ENCODE results near the gene TC2N. TPM values are rescaled to one million over a fixed set of nuclear protein-coding genes. Genes with fewer than 3 reads are reported as not detected.

Gene TC2N
- polyA plus RNA-seq, 1 donor from 2014 or later: 2.1 TPM

DNA sequence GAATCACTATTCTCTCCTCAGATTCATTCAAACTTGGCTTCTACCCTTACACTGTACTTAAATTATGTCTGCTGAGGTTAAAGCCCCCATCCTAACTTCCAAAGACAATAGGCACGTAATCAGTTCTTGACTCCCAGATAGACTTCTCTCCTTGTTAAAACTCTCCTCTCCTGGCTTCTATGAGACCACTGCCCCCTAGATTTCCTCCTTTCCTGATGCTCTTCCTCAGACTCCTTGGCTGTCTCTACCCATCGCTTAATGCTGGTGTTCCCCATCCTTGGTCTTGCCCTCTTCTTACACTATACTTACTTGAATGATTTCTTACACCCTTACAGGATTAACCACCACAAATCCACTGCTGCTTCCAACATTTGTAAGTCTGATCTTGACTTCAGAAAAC, 32.8 kb downstream of the TC2N start:
- Histone ChIP-seq H3K9ac (ENCODE audit: low read length) (no peak overlapping the region), H3K4me3 (ENCODE audit: low read length) (no peak overlapping the region), H2AFZ (ENCODE audit: low read depth, low read length) (no peak overlapping the region), H4K20me1 (ENCODE audit: insufficient read depth) (no peaks in the 10 kb centered on the region), H3K9me2 (ENCODE audit: insufficient read depth, low read length) (no peaks in the 10 kb centered on the region), H3K79me2 (replicated peaks; ENCODE audit: insufficient read depth, low read length) (no peaks in the 10 kb centered on the region), H3K27ac (ENCODE audit: low read length) (no peak overlapping the region), H3K27me3 (ENCODE audit: insufficient read depth, low read depth, low read length) (peaks cover 43% of the 10 kb centered on the region), H3F3A (ENCODE audit: insufficient read depth, low read length, poor library complexity, severe bottlenecking) (no peaks in the 10 kb centered on the region), H3K4me2 (ENCODE audit: low read length) (no peak overlapping the region), H3K36me3 (ENCODE audit: insufficient read depth, low read length) (no peaks in the 10 kb centered on the region), H3K9me3 (ENCODE audit: low read length) (no peaks in the 10 kb centered on the region)
- TF ChIP-seq POLR2AphosphoS5 (IDR thresholded peaks at IDR 0.05): no peak
- TF ChIP-seq, protein P1, sequence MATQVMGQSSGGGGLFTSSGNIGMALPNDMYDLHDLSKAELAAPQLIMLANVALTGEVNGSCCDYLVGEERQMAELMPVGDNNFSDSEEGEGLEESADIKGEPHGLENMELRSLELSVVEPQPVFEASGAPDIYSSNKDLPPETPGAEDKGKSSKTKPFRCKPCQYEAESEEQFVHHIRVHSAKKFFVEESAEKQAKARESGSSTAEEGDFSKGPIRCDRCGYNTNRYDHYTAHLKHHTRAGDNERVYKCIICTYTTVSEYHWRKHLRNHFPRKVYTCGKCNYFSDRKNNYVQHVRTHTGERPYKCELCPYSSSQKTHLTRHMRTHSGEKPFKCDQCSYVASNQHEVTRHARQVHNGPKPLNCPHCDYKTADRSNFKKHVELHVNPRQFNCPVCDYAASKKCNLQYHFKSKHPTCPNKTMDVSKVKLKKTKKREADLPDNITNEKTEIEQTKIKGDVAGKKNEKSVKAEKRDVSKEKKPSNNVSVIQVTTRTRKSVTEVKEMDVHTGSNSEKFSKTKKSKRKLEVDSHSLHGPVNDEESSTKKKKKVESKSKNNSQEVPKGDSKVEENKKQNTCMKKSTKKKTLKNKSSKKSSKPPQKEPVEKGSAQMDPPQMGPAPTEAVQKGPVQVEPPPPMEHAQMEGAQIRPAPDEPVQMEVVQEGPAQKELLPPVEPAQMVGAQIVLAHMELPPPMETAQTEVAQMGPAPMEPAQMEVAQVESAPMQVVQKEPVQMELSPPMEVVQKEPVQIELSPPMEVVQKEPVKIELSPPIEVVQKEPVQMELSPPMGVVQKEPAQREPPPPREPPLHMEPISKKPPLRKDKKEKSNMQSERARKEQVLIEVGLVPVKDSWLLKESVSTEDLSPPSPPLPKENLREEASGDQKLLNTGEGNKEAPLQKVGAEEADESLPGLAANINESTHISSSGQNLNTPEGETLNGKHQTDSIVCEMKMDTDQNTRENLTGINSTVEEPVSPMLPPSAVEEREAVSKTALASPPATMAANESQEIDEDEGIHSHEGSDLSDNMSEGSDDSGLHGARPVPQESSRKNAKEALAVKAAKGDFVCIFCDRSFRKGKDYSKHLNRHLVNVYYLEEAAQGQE (IDR thresholded peaks at IDR 0.05; ENCODE audit: borderline replicate concordance): no peak
- TF ChIP-seq RAD21 (conservative IDR thresholded peaks at IDR 0.05): no peak

DNA sequence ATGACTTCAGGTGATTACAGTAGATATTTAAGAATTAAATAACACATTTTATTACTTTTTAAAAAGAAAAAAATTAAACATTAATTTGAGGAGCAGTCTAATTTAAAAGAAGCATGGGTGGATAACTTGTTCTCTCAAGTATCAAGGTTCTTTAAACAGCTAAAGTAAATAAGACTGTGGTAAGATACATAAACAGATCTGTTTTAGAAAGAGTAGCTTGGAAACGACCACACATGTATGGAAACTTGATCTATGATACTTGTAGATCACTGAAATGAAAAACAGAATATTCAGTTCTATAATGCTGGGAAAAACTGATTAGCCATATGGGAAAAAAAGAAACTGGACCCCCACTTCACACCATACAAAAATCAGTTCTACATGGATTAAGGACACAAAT, 36.0 kb downstream of the TC2N start:
- H3K27ac ChIP-seq (ENCODE audit: low read length): no peak overlapping the region
- no peaks in the 10 kb centered on the region for H3K36me3 ChIP-seq (ENCODE audit: insufficient read depth, low read length)
- no peaks in the 10 kb centered on the region for H3K79me2 ChIP-seq (replicated peaks; ENCODE audit: insufficient read depth, low read length)
- no peaks in the 10 kb centered on the region for H4K20me1 ChIP-seq (ENCODE audit: insufficient read depth)
- peaks cover 26% of the 10 kb centered on the region for H3K27me3 ChIP-seq (ENCODE audit: insufficient read depth, low read depth, low read length)
- H3K4me3 ChIP-seq (ENCODE audit: low read length): no peak overlapping the region
- H3F3A ChIP-seq (ENCODE audit: insufficient read depth, low read length, poor library complexity, severe bottlenecking): no peaks in the 10 kb centered on the region
- no peak overlapping the region for H3K4me2 ChIP-seq (ENCODE audit: low read length)
- TF ChIP-seq SMC3 (conservative IDR thresholded peaks at IDR 0.05; ENCODE audit: poor library complexity) (no peak), MXI1 (conservative IDR thresholded peaks at IDR 0.05; ENCODE audit: poor library complexity, severe bottlenecking) (no peak), TAF1 (IDR thresholded peaks at IDR 0.05; ENCODE audit: low read depth) (no peak), POLR2AphosphoS5 (IDR thresholded peaks at IDR 0.05) (no peak), RAD21 (conservative IDR thresholded peaks at IDR 0.05) (no peak), EP300 (conservative IDR thresholded peaks at IDR 0.05; ENCODE audit: poor library complexity, severe bottlenecking) (no peak), EZH2 (IDR thresholded peaks at IDR 0.05; ENCODE audit: borderline replicate concordance, insufficient read depth, low read length, poor library complexity, severe bottlenecking) (no peak)
- TF ChIP-seq, protein P1 (IDR thresholded peaks at IDR 0.05; ENCODE audit: borderline replicate concordance): no peak
- TF ChIP-seq, protein P2, sequence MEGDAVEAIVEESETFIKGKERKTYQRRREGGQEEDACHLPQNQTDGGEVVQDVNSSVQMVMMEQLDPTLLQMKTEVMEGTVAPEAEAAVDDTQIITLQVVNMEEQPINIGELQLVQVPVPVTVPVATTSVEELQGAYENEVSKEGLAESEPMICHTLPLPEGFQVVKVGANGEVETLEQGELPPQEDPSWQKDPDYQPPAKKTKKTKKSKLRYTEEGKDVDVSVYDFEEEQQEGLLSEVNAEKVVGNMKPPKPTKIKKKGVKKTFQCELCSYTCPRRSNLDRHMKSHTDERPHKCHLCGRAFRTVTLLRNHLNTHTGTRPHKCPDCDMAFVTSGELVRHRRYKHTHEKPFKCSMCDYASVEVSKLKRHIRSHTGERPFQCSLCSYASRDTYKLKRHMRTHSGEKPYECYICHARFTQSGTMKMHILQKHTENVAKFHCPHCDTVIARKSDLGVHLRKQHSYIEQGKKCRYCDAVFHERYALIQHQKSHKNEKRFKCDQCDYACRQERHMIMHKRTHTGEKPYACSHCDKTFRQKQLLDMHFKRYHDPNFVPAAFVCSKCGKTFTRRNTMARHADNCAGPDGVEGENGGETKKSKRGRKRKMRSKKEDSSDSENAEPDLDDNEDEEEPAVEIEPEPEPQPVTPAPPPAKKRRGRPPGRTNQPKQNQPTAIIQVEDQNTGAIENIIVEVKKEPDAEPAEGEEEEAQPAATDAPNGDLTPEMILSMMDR (IDR thresholded peaks at IDR 0.05; ENCODE audit: poor library complexity, severe bottlenecking): no peak
- no peaks in the 10 kb centered on the region for H3K9me2 ChIP-seq (ENCODE audit: insufficient read depth, low read length)
- H3K9me3 ChIP-seq (ENCODE audit: low read length): no peaks in the 10 kb centered on the region
- H3K9ac ChIP-seq (ENCODE audit: low read length): no peak overlapping the region
- H2AFZ ChIP-seq (ENCODE audit: low read depth, low read length): no peak overlapping the region

All from neural cell (in vitro differentiated cells).